HepG2 (cell line): ENCODE measurements around the gene NPHP4.

ENCODE experiments used
- ELF4 ChIP-seq: sonication (generic); formaldehyde crosslinking; IDR thresholded peaks from 2 replicates; pipeline ENCODE4 v1.5.0; 2020; ENCODE audit warnings: missing genetic modification reagents, mild to moderate bottlenecking, moderate library complexity, borderline replicate concordance
- GATAD2A ChIP-seq: IDR thresholded peaks from 2 replicates; pipeline ENCODE4 v1.6.1; 2016
- RAD21 ChIP-seq: fragments of 450-650 bp; formaldehyde crosslinking; IDR thresholded peaks from 2 replicates; pipeline ENCODE4 v1.5.0; 2020; ENCODE audit warnings: mild to moderate bottlenecking
- SRY ChIP-seq: sonication (generic); formaldehyde crosslinking; IDR thresholded peaks from 2 replicates; pipeline ENCODE4 v1.8.0; 2022; ENCODE audit warnings: mild to moderate bottlenecking, missing genetic modification reagents
- TF ChIP-seq, protein P1 (sequence below): sonication (generic); formaldehyde crosslinking; IDR thresholded peaks from 2 replicates; pipeline ENCODE4 v1.4.0; 2020; ENCODE audit warnings: mild to moderate bottlenecking, missing genetic modification reagents

DNA sequence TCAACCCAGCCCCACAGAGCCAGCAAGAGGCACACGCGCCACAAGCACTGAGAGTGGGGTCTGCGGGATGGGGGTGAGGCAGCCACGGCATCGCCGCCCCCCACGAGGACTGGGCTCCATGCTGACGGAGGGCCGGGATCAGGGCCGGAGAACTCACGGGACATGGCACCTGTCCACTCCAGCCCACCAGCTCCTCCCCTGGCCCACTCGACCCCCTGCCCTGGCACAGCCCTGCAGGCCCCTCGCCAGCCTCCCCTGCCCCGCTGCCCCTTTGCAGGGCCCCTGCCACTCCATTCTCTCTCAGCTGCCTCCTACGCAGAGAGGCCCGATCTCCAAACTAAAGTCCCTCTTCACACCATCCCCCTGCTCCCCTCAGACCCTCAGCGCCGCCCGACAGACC is 134.0 kb downstream of the NPHP4 start:
- TF ChIP-seq, protein P1, sequence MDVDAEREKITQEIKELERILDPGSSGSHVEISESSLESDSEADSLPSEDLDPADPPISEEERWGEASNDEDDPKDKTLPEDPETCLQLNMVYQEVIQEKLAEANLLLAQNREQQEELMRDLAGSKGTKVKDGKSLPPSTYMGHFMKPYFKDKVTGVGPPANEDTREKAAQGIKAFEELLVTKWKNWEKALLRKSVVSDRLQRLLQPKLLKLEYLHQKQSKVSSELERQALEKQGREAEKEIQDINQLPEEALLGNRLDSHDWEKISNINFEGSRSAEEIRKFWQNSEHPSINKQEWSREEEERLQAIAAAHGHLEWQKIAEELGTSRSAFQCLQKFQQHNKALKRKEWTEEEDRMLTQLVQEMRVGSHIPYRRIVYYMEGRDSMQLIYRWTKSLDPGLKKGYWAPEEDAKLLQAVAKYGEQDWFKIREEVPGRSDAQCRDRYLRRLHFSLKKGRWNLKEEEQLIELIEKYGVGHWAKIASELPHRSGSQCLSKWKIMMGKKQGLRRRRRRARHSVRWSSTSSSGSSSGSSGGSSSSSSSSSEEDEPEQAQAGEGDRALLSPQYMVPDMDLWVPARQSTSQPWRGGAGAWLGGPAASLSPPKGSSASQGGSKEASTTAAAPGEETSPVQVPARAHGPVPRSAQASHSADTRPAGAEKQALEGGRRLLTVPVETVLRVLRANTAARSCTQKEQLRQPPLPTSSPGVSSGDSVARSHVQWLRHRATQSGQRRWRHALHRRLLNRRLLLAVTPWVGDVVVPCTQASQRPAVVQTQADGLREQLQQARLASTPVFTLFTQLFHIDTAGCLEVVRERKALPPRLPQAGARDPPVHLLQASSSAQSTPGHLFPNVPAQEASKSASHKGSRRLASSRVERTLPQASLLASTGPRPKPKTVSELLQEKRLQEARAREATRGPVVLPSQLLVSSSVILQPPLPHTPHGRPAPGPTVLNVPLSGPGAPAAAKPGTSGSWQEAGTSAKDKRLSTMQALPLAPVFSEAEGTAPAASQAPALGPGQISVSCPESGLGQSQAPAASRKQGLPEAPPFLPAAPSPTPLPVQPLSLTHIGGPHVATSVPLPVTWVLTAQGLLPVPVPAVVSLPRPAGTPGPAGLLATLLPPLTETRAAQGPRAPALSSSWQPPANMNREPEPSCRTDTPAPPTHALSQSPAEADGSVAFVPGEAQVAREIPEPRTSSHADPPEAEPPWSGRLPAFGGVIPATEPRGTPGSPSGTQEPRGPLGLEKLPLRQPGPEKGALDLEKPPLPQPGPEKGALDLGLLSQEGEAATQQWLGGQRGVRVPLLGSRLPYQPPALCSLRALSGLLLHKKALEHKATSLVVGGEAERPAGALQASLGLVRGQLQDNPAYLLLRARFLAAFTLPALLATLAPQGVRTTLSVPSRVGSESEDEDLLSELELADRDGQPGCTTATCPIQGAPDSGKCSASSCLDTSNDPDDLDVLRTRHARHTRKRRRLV (CRISPR knock-in tag): no peak
- TF ChIP-seq RAD21 (CRISPR knock-in tag) (no peak), SRY (CRISPR knock-in tag) (no peak), ELF4 (CRISPR knock-in tag) (no peak), GATAD2A (no peak)
